OCI-LY1 (cell line): Measurements from ENCODE around the gene CD4.

Source experiments
- H2AFZ ChIP-seq: fragments of 200-600 bp; sonication (generic), shearing (Covaris generic); 2 replicates; pipeline ENCODE4 v1.6.0; 2014; ENCODE audit warnings: antibody characterized with exemption, mild to moderate bottlenecking, low read length
- H3F3A ChIP-seq: fragments of 200-600 bp; sonication (generic), shearing (Covaris generic); 2 replicates; pipeline ENCODE4 v1.6.0; 2014; ENCODE audit warnings: mild to moderate bottlenecking, antibody characterized with exemption, low read length, moderate library complexity; ENCODE audit not compliant: insufficient read depth
- H3K27ac ChIP-seq: fragments of 200-600 bp; sonication (generic); 2 replicates; pipeline ENCODE4 v1.5.1; 2014; ENCODE audit warnings: low read length, mixed run types, mild to moderate bottlenecking, low read depth; ENCODE audit not compliant: poor library complexity, severe bottlenecking
- H3K27me3 ChIP-seq: fragments of 200-600 bp; sonication (generic); 2 replicates; pipeline ENCODE4 v1.6.0; 2014; ENCODE audit warnings: antibody characterized with exemption, mild to moderate bottlenecking, low read length, moderate library complexity; ENCODE audit not compliant: insufficient read depth
- H3K36me3 ChIP-seq: fragments of 200-600 bp; sonication (generic); 2 replicates; pipeline ENCODE4 v1.6.1; 2014; ENCODE audit warnings: mild to moderate bottlenecking, antibody characterized with exemption, low read length, moderate library complexity, mixed read lengths; ENCODE audit not compliant: insufficient read depth
- H3K4me1 ChIP-seq: fragments of 200-600 bp; sonication (generic); 2 replicates; pipeline ENCODE4 v1.5.1; 2014; ENCODE audit warnings: mild to moderate bottlenecking, low read length, moderate library complexity; ENCODE audit not compliant: insufficient read depth, severe bottlenecking
- H3K4me2 ChIP-seq: fragments of 200-600 bp; sonication (generic), shearing (Covaris generic); 2 replicates; pipeline ENCODE4 v1.6.1; 2014; ENCODE audit warnings: low read length
- H3K4me3 ChIP-seq: fragments of 200-600 bp; sonication (generic); 2 replicates; pipeline ENCODE4 v1.5.1; 2014; ENCODE audit warnings: low read length, low read depth, mild to moderate bottlenecking, mixed read lengths; ENCODE audit not compliant: poor library complexity, severe bottlenecking
- H3K79me2 ChIP-seq: fragments of 200-600 bp; shearing (Covaris generic); 2 replicates; pipeline ENCODE4 v1.6.1; 2016; ENCODE audit warnings: mixed run types, low read length, mixed read lengths; ENCODE audit not compliant: insufficient read depth
- H3K9ac ChIP-seq: fragments of 200-600 bp; sonication (generic), shearing (Covaris generic); 2 replicates; pipeline ENCODE4 v1.6.1; 2014; ENCODE audit warnings: mild to moderate bottlenecking, low read length, mixed read lengths
- H3K9me2 ChIP-seq: fragments of 200-600 bp; sonication (generic), shearing (Covaris generic); 2 replicates; pipeline ENCODE4 v1.6.1; 2014; ENCODE audit warnings: low read depth, mild to moderate bottlenecking, low read length, mixed read lengths
- H3K9me3 ChIP-seq: fragments of 200-600 bp; shearing (Covaris generic); 2 replicates; pipeline ENCODE4 v1.6.1; 2014; ENCODE audit warnings: low read length, mixed read lengths
- H4K20me1 ChIP-seq: fragments of 200-600 bp; sonication (generic), shearing (Covaris generic); 2 replicates; pipeline ENCODE4 v1.6.0; 2016; ENCODE audit warnings: mild to moderate bottlenecking, low read length; ENCODE audit not compliant: insufficient read depth
- EZH2 ChIP-seq: fragments of 200-600 bp; sonication (generic), shearing (Covaris generic); IDR thresholded peaks from 2 replicates; pipeline ENCODE4 v1.8.0; 2017; ENCODE audit warnings: borderline replicate concordance, mixed run types, mild to moderate bottlenecking, antibody characterized with exemption, low read length, moderate library complexity, mixed read lengths
- TF ChIP-seq, protein P1 (sequence below): fragments of 200-600 bp; sonication (generic), shearing (Covaris generic); IDR thresholded peaks from 2 replicates; pipeline ENCODE4 v1.5.1; 2017; ENCODE audit warnings: mild to moderate bottlenecking, antibody characterized with exemption, low read length, moderate library complexity, mixed read lengths

The CD4 gene

DNA sequence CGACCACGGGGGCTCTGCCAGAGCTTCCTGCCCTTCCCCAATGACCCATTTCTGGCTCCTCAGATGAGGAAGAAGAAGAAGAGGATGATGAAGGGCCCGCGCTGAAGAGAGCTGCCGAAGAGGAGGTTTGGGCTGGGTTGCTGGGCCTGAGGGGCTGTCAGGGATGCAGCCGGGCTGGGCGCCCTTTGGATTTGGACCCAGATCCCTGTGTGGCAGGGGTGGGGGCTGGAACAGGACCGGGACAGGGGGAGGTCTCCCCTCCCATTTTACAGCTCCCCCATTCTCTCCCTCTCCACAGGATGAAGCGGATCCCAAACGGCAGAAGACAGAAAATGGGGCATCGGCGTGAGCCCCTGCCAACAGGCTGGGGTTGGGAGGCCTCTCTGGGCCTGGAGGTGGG lies 19.2 kb upstream of the CD4 start:
- no peak overlapping the region for H3K9ac ChIP-seq
- peaks cover 22% of the 10 kb centered on the region for H3K4me1 ChIP-seq
- no peak overlapping the region for H3K27ac ChIP-seq
- H3K79me2 ChIP-seq, result no peaks in the 10 kb centered on the region
- no peak overlapping the region for H3K4me3 ChIP-seq
- peaks cover 19% of the 10 kb centered on the region; the same call in 1 of the 2 replicates for H3K27me3 ChIP-seq
- no peak overlapping the region for H2AFZ ChIP-seq
- H3K9me3 ChIP-seq, result no peaks in the 10 kb centered on the region
- TF ChIP-seq, protein P1, sequence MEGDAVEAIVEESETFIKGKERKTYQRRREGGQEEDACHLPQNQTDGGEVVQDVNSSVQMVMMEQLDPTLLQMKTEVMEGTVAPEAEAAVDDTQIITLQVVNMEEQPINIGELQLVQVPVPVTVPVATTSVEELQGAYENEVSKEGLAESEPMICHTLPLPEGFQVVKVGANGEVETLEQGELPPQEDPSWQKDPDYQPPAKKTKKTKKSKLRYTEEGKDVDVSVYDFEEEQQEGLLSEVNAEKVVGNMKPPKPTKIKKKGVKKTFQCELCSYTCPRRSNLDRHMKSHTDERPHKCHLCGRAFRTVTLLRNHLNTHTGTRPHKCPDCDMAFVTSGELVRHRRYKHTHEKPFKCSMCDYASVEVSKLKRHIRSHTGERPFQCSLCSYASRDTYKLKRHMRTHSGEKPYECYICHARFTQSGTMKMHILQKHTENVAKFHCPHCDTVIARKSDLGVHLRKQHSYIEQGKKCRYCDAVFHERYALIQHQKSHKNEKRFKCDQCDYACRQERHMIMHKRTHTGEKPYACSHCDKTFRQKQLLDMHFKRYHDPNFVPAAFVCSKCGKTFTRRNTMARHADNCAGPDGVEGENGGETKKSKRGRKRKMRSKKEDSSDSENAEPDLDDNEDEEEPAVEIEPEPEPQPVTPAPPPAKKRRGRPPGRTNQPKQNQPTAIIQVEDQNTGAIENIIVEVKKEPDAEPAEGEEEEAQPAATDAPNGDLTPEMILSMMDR, result no peak
- TF ChIP-seq EZH2, result no peak
- H4K20me1 ChIP-seq, result no peaks in the 10 kb centered on the region
- no peaks in the 10 kb centered on the region for H3F3A ChIP-seq
- H3K36me3 ChIP-seq, result no peaks in the 10 kb centered on the region
- H3K9me2 ChIP-seq, result no peaks in the 10 kb centered on the region
- no peak overlapping the region for H3K4me2 ChIP-seq

DNA sequence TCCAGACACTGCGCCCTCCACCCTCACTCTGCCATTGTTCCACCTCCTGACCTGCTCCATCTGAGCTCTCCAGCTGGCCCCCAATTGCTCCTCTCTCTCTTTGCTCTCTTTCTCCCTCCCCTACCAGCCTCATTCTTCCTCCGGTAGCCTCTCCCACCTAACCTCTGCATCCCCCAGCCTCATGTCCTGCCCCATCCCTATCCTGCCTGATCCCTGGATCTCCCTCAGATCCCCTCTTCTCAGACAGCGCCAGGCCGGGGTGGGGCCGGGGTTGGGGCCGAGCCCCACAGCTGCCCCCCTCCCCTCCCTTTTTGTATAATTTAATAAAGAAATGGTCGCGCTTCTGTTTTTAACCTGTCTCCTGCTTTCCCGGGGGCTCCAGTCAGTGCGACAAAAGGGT lies 18.7 kb upstream of the CD4 start:
- H3F3A ChIP-seq, result no peaks in the 10 kb centered on the region
- H3K4me3 ChIP-seq, result no peak overlapping the region
- H3K9ac ChIP-seq, result no peak overlapping the region
- H3K36me3 ChIP-seq, result no peaks in the 10 kb centered on the region
- H3K9me2 ChIP-seq, result no peaks in the 10 kb centered on the region
- no peak overlapping the region for H2AFZ ChIP-seq
- peaks cover 17% of the 10 kb centered on the region for H3K4me1 ChIP-seq
- H3K27me3 ChIP-seq, result peaks cover 19% of the 10 kb centered on the region; the same call in 1 of the 2 replicates
- no peaks in the 10 kb centered on the region for H3K79me2 ChIP-seq
- no peak overlapping the region for H3K4me2 ChIP-seq
- H3K27ac ChIP-seq, result no peak overlapping the region
- H4K20me1 ChIP-seq, result no peaks in the 10 kb centered on the region
- H3K9me3 ChIP-seq, result no peaks in the 10 kb centered on the region
- no peak for TF ChIP-seq EZH2
- TF ChIP-seq, protein P1, result no peak

DNA sequence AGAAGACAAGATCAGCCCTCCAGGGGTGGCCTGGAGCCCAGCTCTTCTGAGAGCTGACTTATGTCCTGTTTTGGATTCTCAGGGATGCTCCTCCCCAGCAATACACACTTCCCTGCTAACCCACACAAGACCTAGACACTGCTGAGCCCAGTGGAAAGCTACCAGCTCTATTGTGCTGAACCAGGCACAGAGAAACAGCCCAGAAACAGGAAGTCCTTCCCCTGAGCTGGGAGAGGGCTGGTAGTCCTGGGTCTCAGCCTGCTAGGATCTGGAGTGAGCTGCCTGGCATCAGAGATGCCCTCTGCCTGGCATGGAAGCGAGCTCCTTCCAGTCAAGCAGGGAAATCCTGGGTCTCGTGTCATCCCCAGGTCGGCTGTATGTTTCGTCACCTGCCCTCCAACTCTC lies 18.2 kb upstream of the CD4 start:
- no peak overlapping the region for H3K27ac ChIP-seq
- no peaks in the 10 kb centered on the region for H3F3A ChIP-seq
- no peaks in the 10 kb centered on the region for H4K20me1 ChIP-seq
- H3K27me3 ChIP-seq, result peaks cover 19% of the 10 kb centered on the region; the same call in 1 of the 2 replicates
- H3K4me1 ChIP-seq, result peaks cover 12% of the 10 kb centered on the region
- TF ChIP-seq, protein P1, result no peak
- no peak for TF ChIP-seq EZH2
- H3K79me2 ChIP-seq, result no peaks in the 10 kb centered on the region
- H3K36me3 ChIP-seq, result no peaks in the 10 kb centered on the region
- H3K9me3 ChIP-seq, result no peaks in the 10 kb centered on the region
- H2AFZ ChIP-seq, result no peak overlapping the region
- no peaks in the 10 kb centered on the region for H3K9me2 ChIP-seq
- H3K4me2 ChIP-seq, result no peak overlapping the region
- H3K4me3 ChIP-seq, result no peak overlapping the region
- H3K9ac ChIP-seq, result no peak overlapping the region
